A549 (cell line): Measurements from ENCODE around the gene PEX7. TPM values are rescaled to one million over a fixed set of nuclear protein-coding genes. Genes with fewer than 3 reads are reported as not detected.
A peak's percentile ranks its signal among the peaks of the same experiment; 100 is the strongest.
"Not testable (repeated sequence)": the region's sequence is repeated elsewhere in the genome, so short reads cannot be mapped to it uniquely, and the experiment has no call there.

Experiments
- ATAC-seq, 2 experiments: fragments of 200-7000 bp in 1 of 2; fragments of >200 bp in 1 of 2; cut with Nextera tagmentation in 1 of 2; cut with Tn5 transposase in 1 of 2; 3 replicates each; pipeline versions ENCODE4 v1.8.0 to v1.9.1; 2018 to 2020; ENCODE audit warnings: mild to moderate bottlenecking in 1 of 2, moderate library complexity in 1 of 2
- CTCF ChIA-PET: fragments of 300-600 bp; sonication (Branson Sonifier 250); formaldehyde crosslinking; extraction: SDS; loops from one replicate; lab custom pipeline; 2021; ENCODE audit warnings: antibody characterized with exemption, inconsistent platforms; lab: Yijun Ruan, JAX
- POLR2A ChIA-PET: fragments of 350-600 bp; formaldehyde crosslinking; extraction: SDS; loops from one replicate; lab custom pipeline; 2021; ENCODE audit warnings: antibody characterized with exemption, inconsistent platforms; lab: Yijun Ruan, JAX
- DNase-seq, 2 experiments: peaks; one replicate each; pipeline versions ENCODE4 v3.0.0 to v3.0.0-alpha.2; 2011 to 2016; ENCODE audit warnings: low read depth in 1 of 2, low spot score in 1 of 2
- FAIRE-seq: peaks from 2 replicates; lab custom pipeline; 2011; peaks lifted over from hg19 to GRCh38; lab: Jason Lieb, UNC
- H3K27ac ChIP-seq, 2 experiments: fragments of >200 bp; sonication (Bioruptor Twin); formaldehyde crosslinking; 3 replicates each; pipeline ENCODE4 v1.5.1; 2016 to 2017
- H3K4me1 ChIP-seq: fragments of >200 bp; sonication (Bioruptor Twin); formaldehyde crosslinking; 3 replicates; pipeline ENCODE4 v1.6.1; 2016
- H3K4me2 ChIP-seq: fragments of >200 bp; sonication (Bioruptor Twin); formaldehyde crosslinking; 3 replicates; pipeline ENCODE4 v1.6.1; 2016
- H3K4me3 ChIP-seq: fragments of >200 bp; sonication (Bioruptor Twin); formaldehyde crosslinking; 3 replicates; pipeline ENCODE4 v1.5.1; 2016
- H3K9me3 ChIP-seq: fragments of >200 bp; sonication (Bioruptor Twin); formaldehyde crosslinking; 3 replicates; pipeline ENCODE4 v1.6.1; 2016
- CTCF ChIP-seq: fragments of >200 bp; sonication (Bioruptor Twin); formaldehyde crosslinking; IDR thresholded peaks from 3 replicates; pipeline ENCODE4 v1.5.1; 2016
- EHF ChIP-seq: fragments of 250-450 bp; sonication (Bioruptor Pico); IDR thresholded peaks from 2 replicates; pipeline ENCODE4 v1.5.0; 2020; ENCODE audit warnings: mild to moderate bottlenecking
- EHMT2 ChIP-seq: fragments of 200-600 bp; sonication (generic); IDR thresholded peaks from 2 replicates; pipeline ENCODE4 v1.6.1; 2016; ENCODE audit warnings: antibody characterized with exemption, low read depth, mild to moderate bottlenecking, moderate library complexity
- EP300 ChIP-seq, 2 experiments: fragments of >200 bp; sonication (Bioruptor Twin); formaldehyde crosslinking; IDR thresholded peaks; 2 replicates in 1 of 2; 3 replicates in 1 of 2; pipeline ENCODE4 v1.6.1; 2016 to 2017
- GATA3 ChIP-seq: IDR thresholded peaks from 2 replicates; pipeline ENCODE4 v1.6.1; 2012; ENCODE audit warnings: borderline replicate concordance
- HDAC2 ChIP-seq: fragments of 200-600 bp; sonication (generic); IDR thresholded peaks from 2 replicates; pipeline ENCODE4 v1.6.1; 2016
- HES2 ChIP-seq: fragments of >200 bp; sonication (Bioruptor Twin); formaldehyde crosslinking; IDR thresholded peaks from 2 replicates; pipeline ENCODE4 v1.6.1; 2016
- HOXB13 ChIP-seq: fragments of 250-450 bp; sonication (Bioruptor Pico); IDR thresholded peaks from 2 replicates; pipeline ENCODE4 v1.5.0; 2020; ENCODE audit warnings: low read depth, mild to moderate bottlenecking, moderate library complexity
- MAFK ChIP-seq: fragments of 450-650 bp; IDR thresholded peaks from 2 replicates; pipeline ENCODE4 v1.6.1; 2014; ENCODE audit not compliant: partially characterized antibody
- MAX ChIP-seq: IDR thresholded peaks from 2 replicates; pipeline ENCODE4 v1.6.1; 2012
- RAD21 ChIP-seq, 2 experiments: fragments of >200 bp in 1 of 2; sonication (Bioruptor Twin) in 1 of 2; formaldehyde crosslinking in 1 of 2; IDR thresholded peaks in 1 of 2; conservative IDR thresholded peaks in 1 of 2; 2 replicates in 1 of 2; 3 replicates in 1 of 2; pipeline ENCODE4 v1.6.1; 2012 to 2018; ENCODE audit warnings: inconsistent platforms in 1 of 2
- RARB ChIP-seq: fragments of 250-450 bp; sonication (Bioruptor Pico); IDR thresholded peaks from 2 replicates; pipeline ENCODE4 v1.8.0; 2021; ENCODE audit warnings: mild to moderate bottlenecking, moderate library complexity
- SMC3 ChIP-seq: fragments of >200 bp; sonication (Bioruptor Twin); formaldehyde crosslinking; IDR thresholded peaks from 3 replicates; pipeline ENCODE4 v1.6.1; 2018; ENCODE audit warnings: inconsistent platforms
- USF2 ChIP-seq: fragments of 450-650 bp; IDR thresholded peaks from 2 replicates; pipeline ENCODE4 v1.6.1; 2014; ENCODE audit warnings: antibody characterized with exemption
- ZC3H11A ChIP-seq: fragments of 450-650 bp; IDR thresholded peaks from 2 replicates; pipeline ENCODE4 v1.6.1; 2014; ENCODE audit warnings: antibody characterized with exemption, mild to moderate bottlenecking
- WGBS: methylation state at CpG from one replicate; pipeline ENCODE4 v1.1.6; 2017; ENCODE audit errors: missing lambda C conversion rate; 5-methylcytosine and 5-hydroxymethylcytosine counted together
- polyA plus RNA-seq, 4 experiments: library from polyadenylated mRNA; depleted of rRNA in 3 of 4; stranded (reverse); fragments of >200 nt; fragmentation: RNase III in 1 of 4; extraction: RNeasy Plus Mini Kit Qiagen cat#74134 plus additional on column Dnase treatment in 1 of 4; gene quantifications; 2 replicates in 3 of 4; 3 replicates in 1 of 4; pipeline ENCODE4 v1.2.3, GENCODE V29; 2011 to 2017

The PEX7 gene
- polyA plus RNA-seq, 2 of the 4 experiments (the other 2 are of a cell fraction) = 6.9 to 9.6 TPM

GRCh38 chr6:136846046-136846445 is 23.7 kb downstream of the PEX7 start:
- H3K4me2 ChIP-seq = no peak overlapping the region
- FAIRE-seq (no peak), ATAC-seq (no peak), DNase-seq (peak; percentile 24 to 56)
- no peaks in the 10 kb centered on the region for H3K9me3 ChIP-seq
- POLR2A ChIA-PET = no interaction called here
- H3K27ac ChIP-seq = no peak overlapping the region
- H3K4me3 ChIP-seq = no peak overlapping the region
- no peaks in the 10 kb centered on the region for H3K4me1 ChIP-seq
- 59% methylated on average over 3 of the region's 3 CpGs for WGBS
- TF ChIP-seq EHF (CRISPR knock-in tag) (no peak), MAFK (no peak), RAD21 (conservative IDR thresholded peaks at IDR 0.05 in 1 of 2, IDR thresholded peaks at IDR 0.05 in 1 of 2) (peak; percentile 49 to 54), CTCF (peak; percentile 56), EP300 (IDR thresholded peaks at IDR 0.05) (no peak), SMC3 (peak; percentile 22; the same call in 1 of the 3 replicates)
- TF ChIP-seq, all 56 proteins: peak for 3
- CTCF ChIA-PET = interaction anchor here (0.6 to 2.1 kb wide), 7 partner anchors 8 to 170 kb away, joined by 3 to 7 read pairs (median 3); no protein-coding TSS in a partner anchor

- H3K27ac ChIP-seq, H3K9me3 ChIP-seq, FAIRE-seq, H3K4me3 ChIP-seq, H3K4me2 ChIP-seq, POLR2A ChIA-PET, DNase-seq, H3K4me1 ChIP-seq, ATAC-seq: not testable (repeated sequence)
- CTCF ChIA-PET = interaction anchor here (0.6 to 2.1 kb wide), 3 partner anchors 128 to 170 kb away, joined by 3 to 5 read pairs (median 3); no protein-coding TSS in a partner anchor
- WGBS = 73% methylated on average over 4 of the region's 4 CpGs
Measured at GRCh38 chr6:136846477-136846876, 24.1 kb downstream of the PEX7 start.

- H3K27ac ChIP-seq, DNase-seq, FAIRE-seq, ATAC-seq, H3K4me3 ChIP-seq, H3K4me2 ChIP-seq, H3K9me3 ChIP-seq, H3K4me1 ChIP-seq, CTCF ChIA-PET: not testable (repeated sequence)
- POLR2A ChIA-PET = interaction anchor here (0.7 kb wide), 1 partner anchor 27 kb away, joined by 3 read pairs; no protein-coding TSS in a partner anchor
- 87% methylated on average over 4 of the region's 4 CpGs for WGBS
Measured at GRCh38 chr6:136849979-136850563, 27.7 kb downstream of the PEX7 start.

GRCh38 chr6:136859430-136859829 is 37.0 kb downstream of the PEX7 start:
- no peaks in the 10 kb centered on the region for H3K9me3 ChIP-seq
- FAIRE-seq (no peak), ATAC-seq (no peak), DNase-seq (no peak)
- H3K4me1 ChIP-seq = no peaks in the 10 kb centered on the region
- no peak overlapping the region for H3K4me2 ChIP-seq
- ChIA-PET POLR2A (no interaction called here), CTCF (interaction anchor here (0.6 to 1.3 kb wide), 2 partner anchors 44 to 751 kb away, joined by 3 to 4 read pairs; no protein-coding TSS in a partner anchor)
- TF ChIP-seq HES2 (no peak), RARB (CRISPR knock-in tag) (no peak), EHMT2 (no peak), MAX (no peak)
- no peak overlapping the region for H3K4me3 ChIP-seq
- 97% methylated on average over 4 of the region's 5 CpGs for WGBS
- H3K27ac ChIP-seq = no peak overlapping the region

GRCh38 chr6:136860043-136860442 is 37.7 kb downstream of the PEX7 start:
- TF ChIP-seq HES2 (no peak), HDAC2 (no peak), HOXB13 (no peak), GATA3 (no peak), USF2 (no peak), ZC3H11A (no peak)
- ChIA-PET CTCF (interaction anchor here (0.6 kb wide), 2 partner anchors 791 to 940 kb away, joined by 3 to 4 read pairs; no protein-coding TSS in a partner anchor), POLR2A (no interaction called here)
- DNase-seq (no peak), FAIRE-seq (no peak), ATAC-seq (no peak)
- H3K27ac ChIP-seq = no peak overlapping the region
- H3K9me3 ChIP-seq = no peaks in the 10 kb centered on the region
- WGBS = 89% methylated on average over 1 of the region's 1 CpG
- no peak overlapping the region for H3K4me3 ChIP-seq
- no peak overlapping the region for H3K4me2 ChIP-seq
- H3K4me1 ChIP-seq = no peaks in the 10 kb centered on the region
